T-helper 1 cell treated with Interleukin-12 subunit alpha and Interleukin-12 subunit beta and Interleukin-4 antibody, amounts not matched to agents 30 ng/mL and 1 ng/mL, for 36 hours (primary cell): ENCODE results near the gene GDPD4. TPM values are rescaled to one million over a fixed set of nuclear protein-coding genes. Genes with fewer than 3 reads are reported as not detected.

ENCODE experiments used
- intact Hi-C: fragments of 100-400 bp; cut with micrococcal nuclease; formaldehyde crosslinking; loops from one replicate; pipeline ENCODE4 v1.15.1; 2024
- total RNA-seq: library from RNA; stranded (reverse); gene quantifications from 2 replicates; pipeline ENCODE4 v1.2.3, GENCODE V29; 2022

The GDPD4 gene, protein sequence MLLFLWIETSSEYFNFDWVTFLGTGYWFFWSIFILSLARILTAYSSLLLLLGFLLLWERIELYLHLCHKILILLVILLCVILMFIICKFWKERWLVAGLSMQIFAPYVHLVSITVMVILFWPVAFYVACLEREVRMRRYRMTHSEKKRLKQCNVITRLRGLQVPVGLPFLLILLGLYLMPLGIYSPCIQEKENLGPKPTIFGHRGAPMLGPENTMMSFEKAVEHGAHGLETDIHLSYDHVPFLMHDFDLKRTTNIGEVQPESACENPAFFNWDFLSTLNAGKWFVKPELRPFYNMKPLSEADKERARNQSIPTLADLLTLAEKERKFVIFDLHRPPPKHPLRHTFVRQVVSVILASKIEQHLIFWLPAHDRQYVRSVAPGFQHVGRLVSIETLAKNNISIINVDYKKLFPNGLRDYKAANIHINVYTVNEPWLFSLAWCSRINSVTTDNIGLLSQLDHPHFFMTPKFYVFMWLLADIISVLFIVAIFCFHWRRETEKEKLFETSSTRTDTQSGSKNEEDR
- not detected in 2 replicates for total RNA-seq

- intact Hi-C loops, result no loop called here
Measured at GRCh38 chr11:77301510-77301909, at the start of gene GDPD4. Gene GDPD4 (minus strand): TSS chr11:77301686. CDS start chr11:77285137, 16,549 bp downstream.

DNA sequence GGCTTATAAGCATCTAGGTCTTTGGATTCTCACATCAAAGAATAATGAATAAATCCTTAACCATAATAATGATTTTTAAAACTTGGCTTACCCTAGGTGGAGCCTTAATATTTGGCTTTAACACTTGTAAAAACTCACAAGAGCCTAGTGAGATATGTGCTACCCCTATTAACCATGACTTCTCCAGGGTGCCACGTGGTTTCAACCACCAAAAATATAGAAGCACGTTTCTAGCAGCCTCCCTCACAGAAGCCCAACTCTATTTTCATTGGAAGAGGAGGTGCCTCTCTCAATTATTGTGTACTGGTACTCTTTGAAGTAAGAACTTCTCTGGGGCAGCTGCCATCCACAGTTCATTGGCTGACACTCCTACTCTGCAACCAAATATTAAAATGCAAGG lies 46.5 kb upstream of the GDPD4 start:
- intact Hi-C loops, result no loop called here

- intact Hi-C loops, result no loop called here
Measured at GRCh38 chr11:77346906-77347603, 45.6 kb upstream of the GDPD4 start.

- intact Hi-C loops, result no loop called here
Measured at GRCh38 chr11:77345621-77346020, 44.1 kb upstream of the GDPD4 start.

- intact Hi-C loops, result no loop called here
Measured at GRCh38 chr11:77340501-77340900, 39.0 kb upstream of the GDPD4 start.

- intact Hi-C loops, result no loop called here
Measured at GRCh38 chr11:77332259-77332658, 30.8 kb upstream of the GDPD4 start.

DNA sequence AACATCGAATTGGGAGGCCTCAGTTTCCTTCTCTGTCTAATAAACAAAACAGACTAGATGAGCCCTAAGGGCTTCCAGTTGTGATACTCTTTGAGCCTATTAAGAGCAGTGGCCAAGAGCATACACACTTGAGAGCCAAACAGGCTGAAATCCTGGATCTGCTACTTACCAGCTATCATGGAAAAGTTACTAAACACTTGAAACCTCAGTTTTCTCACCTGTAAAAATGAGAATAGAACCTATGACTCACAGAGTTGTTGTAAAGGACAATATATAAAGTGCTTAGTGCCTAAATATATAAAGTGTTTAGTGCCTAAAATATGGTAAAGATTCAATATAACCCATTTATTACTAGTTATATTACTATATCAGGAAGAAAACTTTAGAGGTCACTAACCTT lies 23.7 kb upstream of the GDPD4 start:
- intact Hi-C loops, result no loop called here

GRCh38 chr11:77324508-77324907 lies 23.0 kb upstream of the GDPD4 start:
- intact Hi-C loops, result no loop called here

DNA sequence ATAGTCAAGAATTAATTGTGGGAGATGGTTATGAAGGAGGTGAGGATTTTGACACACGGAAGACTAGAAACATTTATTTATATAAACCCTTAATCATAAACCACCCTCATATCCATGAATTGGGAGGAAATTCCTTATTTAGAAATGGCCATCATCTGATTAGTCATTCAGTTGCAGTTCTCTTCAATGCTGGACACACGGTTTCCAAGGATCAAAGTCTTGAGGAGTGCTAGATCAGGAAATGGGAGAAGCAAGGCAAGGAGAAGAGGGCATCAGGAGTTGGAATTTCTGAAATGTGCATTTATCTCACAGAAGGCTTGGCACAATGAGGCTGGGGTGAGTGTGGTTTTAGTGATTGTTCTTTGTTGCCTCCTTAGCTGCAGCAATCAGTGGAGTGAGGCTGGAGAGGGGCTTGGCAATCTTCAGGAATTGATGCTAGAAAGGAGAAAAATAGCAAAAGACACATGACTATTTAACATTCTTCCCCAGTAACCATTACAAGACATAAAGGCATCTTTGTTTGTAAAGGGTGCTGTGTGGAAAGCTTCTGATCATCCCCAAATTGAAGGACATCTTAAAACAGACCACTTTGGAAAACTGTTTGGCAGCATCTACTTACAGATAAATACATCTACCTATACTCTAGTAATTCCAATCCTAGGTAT lies 21.6 kb upstream of the GDPD4 start:
- intact Hi-C loops, result no loop called here

DNA sequence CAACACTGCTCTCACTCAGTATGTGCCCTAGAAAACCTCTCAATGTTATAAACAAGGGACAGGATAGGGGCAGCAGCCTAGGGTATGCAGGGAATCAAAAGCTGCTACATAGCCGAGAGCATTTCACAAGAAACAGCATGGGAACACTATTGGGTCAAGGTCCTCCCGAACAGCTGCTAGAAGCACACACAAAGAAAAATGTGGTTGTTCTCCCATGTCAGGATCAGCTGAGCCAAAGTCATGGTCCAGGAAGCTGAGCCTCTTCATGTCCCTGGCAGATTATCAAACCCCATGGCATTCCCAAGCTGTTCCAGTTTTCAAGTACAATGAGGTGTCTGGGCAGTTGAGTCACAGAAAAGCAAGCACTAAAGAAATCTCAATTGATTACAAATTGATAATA lies 21.0 kb upstream of the GDPD4 start:
- intact Hi-C loops, result no loop called here

- intact Hi-C loops, result no loop called here
Measured at GRCh38 chr11:77320351-77320750, 18.9 kb upstream of the GDPD4 start.

DNA sequence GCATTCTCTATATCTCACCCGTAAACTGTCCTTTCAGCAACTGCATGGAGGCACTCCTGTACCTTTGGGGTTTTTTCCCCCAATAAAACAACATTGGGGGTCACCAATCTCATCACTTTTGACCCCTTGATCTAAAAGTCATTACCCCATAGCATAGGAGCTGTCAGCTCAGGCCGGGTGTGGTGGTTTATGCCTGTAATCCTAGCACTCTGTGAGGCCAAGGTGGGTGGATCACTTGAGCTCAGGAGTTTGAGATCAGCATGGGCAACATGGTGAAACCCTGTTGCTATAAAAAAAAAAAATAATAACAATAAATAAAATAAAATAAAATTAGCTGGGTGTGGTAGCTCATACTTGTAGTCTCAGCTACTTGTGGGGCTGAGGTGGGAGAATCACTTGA lies 17.1 kb upstream of the GDPD4 start:
- intact Hi-C loops, result no loop called here

DNA sequence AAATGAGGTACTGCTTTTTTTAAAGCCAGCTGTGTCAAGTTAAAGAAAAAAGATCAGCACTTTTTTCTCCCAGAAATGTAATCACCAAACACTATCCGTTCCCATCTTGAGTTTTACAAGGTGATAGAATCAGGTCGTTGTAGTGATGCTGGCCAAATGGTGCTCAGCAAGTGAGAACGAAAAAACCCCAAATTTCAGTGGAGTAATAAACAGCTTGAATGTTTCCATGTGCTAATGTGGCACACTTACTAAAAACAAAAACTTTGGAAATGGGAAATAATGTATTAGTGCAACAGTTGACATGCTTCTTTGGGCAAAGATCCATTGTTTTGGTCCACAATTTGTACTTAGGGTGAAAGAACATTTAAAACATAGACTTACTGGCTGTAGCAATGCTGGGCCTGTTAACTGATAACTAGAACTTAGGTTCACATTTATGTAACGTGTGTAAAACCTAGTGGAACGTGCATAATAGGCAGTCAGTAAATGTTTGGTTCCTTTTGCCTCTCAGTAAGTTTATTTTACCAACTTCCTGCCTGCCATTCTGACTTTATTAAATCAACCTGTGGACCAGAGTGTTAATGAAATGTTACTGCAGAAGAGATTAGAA lies 15.4 kb upstream of the GDPD4 start:
- intact Hi-C loops, result no loop called here

GRCh38 chr11:77312107-77312506 lies 10.6 kb upstream of the GDPD4 start:
- intact Hi-C loops, result no loop called here

DNA sequence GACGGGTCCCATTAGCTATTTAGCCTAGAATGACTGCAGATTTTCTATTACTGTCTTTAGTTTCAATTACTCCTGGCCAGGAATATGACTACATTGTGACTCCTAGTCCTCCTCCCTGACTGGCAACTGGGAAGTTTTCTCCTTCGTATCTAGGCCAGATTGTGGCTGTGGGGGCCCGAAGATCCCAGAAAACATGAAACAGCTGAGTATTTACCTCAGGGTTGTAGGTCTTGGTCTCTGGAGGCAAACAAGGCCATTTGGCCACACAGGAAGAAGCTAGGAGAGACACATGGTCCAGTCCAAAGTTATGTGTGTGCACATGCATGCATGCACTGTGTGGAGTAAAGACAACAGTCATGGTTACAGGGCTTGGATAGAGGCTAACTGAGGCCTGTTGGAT lies 10.2 kb upstream of the GDPD4 start:
- intact Hi-C loops, result no loop called here

GRCh38 chr11:77310721-77311120 lies 9.2 kb upstream of the GDPD4 start:
- intact Hi-C loops, result no loop called here

DNA sequence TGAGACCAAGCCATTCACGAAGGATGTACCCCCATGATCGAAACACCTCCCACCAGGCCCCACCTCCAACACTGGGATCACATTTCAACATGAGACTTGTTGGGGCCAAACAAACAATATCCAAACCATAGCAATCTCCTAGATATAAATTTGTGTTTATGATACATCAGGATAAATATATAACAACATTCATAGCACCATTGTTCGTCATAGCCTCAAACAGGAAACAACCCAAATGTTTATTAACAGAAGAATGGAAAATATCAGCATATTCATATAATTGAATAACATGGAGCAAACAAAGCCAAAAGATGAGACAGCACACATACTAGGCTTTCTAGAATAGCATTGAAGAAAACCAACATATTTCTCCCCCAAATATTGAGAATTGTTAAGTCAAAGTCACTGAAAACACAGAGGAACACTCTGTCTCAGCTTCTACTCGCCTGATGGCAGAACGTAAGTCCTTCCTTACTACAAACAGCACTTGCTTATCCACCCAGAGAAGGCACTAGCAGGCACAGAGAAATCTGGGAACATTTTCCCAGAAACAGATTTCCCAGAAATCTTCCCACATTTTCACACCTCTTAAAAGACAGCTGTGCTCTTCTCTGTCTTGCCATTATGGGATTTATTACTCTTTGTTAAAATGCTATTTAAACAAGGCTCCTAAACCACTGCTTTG lies 8.1 kb upstream of the GDPD4 start:
- intact Hi-C loops, result no loop called here

- intact Hi-C loops, result no loop called here
Measured at GRCh38 chr11:77308838-77309237, 7.4 kb upstream of the GDPD4 start.

DNA sequence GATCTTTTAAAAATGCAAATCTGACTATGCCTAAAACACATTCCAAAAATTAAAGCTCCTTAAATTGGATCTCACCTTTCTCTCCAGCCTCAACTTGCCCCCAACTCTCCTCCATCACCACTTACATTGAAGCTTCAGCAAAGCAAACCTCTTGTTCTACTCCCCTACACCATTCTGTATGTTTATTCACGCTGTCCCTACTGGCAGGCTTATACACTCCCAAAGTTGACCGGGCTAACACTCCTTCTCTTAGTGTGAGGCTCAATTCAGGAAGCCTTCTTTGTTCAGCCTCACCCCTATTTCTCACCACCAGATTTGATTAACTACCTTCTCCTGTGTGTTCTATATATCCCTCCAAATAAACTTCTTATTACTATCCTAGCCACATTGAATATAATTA lies 1.8 kb upstream of the GDPD4 start:
- intact Hi-C loops, result no loop called here

GRCh38 chr11:77302752-77303151 lies 1.3 kb upstream of the GDPD4 start:
- intact Hi-C loops, result no loop called here

DNA sequence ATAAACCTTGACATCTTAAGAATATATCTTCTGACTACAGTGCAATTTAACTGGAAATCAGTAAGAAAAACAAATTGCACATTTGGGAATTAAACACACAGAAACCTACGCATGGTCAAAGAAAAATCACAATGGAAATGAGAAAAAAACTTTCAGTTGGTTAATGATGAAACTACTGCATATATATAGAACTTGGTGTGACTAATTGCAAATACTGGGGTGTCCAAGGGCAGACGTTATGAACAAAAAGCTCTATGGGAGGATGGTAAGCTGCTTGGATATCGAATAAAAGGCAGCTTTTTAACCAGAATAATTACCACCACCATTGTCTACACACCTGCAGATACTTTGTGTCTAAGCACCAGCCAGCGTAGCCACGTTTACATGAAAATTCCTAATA lies 791 bp downstream of the GDPD4 start:
- intact Hi-C loops, result no loop called here
